ENCODE measurements around the gene CCSER1. TPM values are rescaled to one million over a fixed set of nuclear protein-coding genes. Genes with fewer than 3 reads are reported as not detected.

The CCSER1 gene
- total and polyA plus RNA-seq, 2 of the 8 experiments (the other 6 are each of a cell fraction or from before 2014, with no cell fraction given): 0.26 to 0.84 TPM

DNA sequence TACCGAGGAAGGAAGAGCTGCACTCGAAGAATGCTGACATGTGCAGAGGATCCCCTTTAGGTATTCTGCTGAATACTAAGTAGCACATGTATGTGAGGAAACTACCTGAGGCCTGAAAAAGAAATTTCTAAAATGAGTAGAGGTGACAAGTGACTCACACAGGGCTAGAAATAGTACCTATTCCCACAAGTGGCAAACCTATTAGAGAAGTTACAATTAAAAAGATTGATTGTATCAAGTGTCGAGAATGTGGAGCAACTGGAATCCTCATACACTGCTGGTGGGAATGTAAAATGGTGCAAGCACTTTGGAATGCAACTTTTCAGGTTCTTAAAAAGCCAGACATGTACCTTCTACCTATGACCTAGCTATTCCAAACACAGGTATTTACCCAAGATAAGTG, 47.4 kb downstream of the CCSER1 start:
- Histone ChIP-seq H2BK5ac (ENCODE audit: low read depth, low read length) (no peak overlapping the region), H3K18ac (ENCODE audit: extremely low read depth, low read length) (no peak overlapping the region), H4K8ac (ENCODE audit: extremely low read depth, insufficient read depth, low read length) (no peak overlapping the region), H3K79me2 (ENCODE audit: control insufficient read depth in 1 of 2, insufficient read depth in 2 of 2, low read length in 2 of 2) (no peaks in the 10 kb centered on the region), H4K20me1 (replicated peaks in 1 of 2; ENCODE audit: control insufficient read depth in 1 of 2, insufficient read depth in 2 of 2, low read length in 2 of 2) (no peaks in the 10 kb centered on the region), H3K4ac (replicated peaks; ENCODE audit: insufficient read length, low read depth, low read length) (no peak overlapping the region), H2AK5ac (ENCODE audit: low read depth, low read length) (no peak overlapping the region), H3K23me2 (ENCODE audit: low read depth, low read length) (no peaks in the 10 kb centered on the region), H2AFZ (ENCODE audit: low read length) (no peak overlapping the region), H2BK20ac (ENCODE audit: low read length) (no peak overlapping the region), H2BK15ac (ENCODE audit: low read length) (no peak overlapping the region), H3K14ac (ENCODE audit: insufficient read length) (no peak overlapping the region), H4K91ac (replicated peaks; ENCODE audit: insufficient read length, low read length) (no peak overlapping the region), H3K27me3 (replicated peaks in 1 of 4; ENCODE audit: control insufficient read depth in 3 of 4, extremely low read depth in 1 of 4, insufficient read depth in 3 of 4, low read length in 3 of 4) (no peaks in the 10 kb centered on the region), H3K9ac (replicated peaks in 1 of 4; ENCODE audit: extremely low read depth in 1 of 4, low read depth in 3 of 4, low read length in 3 of 4) (no peak overlapping the region), H3K4me1 (replicated peaks in 1 of 4; ENCODE audit: control insufficient read depth in 3 of 4, insufficient read depth in 4 of 4, low read length in 3 of 4) (no peaks in the 10 kb centered on the region), H2BK120ac (replicated peaks; ENCODE audit: low read depth, low read length) (no peak overlapping the region), H3K9me3 (ENCODE audit: insufficient read depth in 2 of 2, low read depth in 1 of 2, low read length in 1 of 2) (no peaks in the 10 kb centered on the region), H3K23ac (ENCODE audit: insufficient read length) (no peak overlapping the region), H3K79me1 (ENCODE audit: low read depth, low read length) (no peaks in the 10 kb centered on the region), H2BK12ac (ENCODE audit: low read depth, low read length) (no peak overlapping the region), H3K36me3 (ENCODE audit: control insufficient read depth in 2 of 4, insufficient read depth in 4 of 4, low read length in 3 of 4) (no peaks in the 10 kb centered on the region), H3K56ac (replicated peaks; ENCODE audit: insufficient read length, low read depth, low read length) (no peak overlapping the region), H3K27ac (ENCODE audit: low read depth, low read length) (no peak overlapping the region), H3K4me3 (ENCODE audit: extremely low read depth in 1 of 4, insufficient read depth in 2 of 4, low read depth in 3 of 4, low read length in 4 of 4) (no peak overlapping the region), H4K5ac (ENCODE audit: insufficient read length, low read depth, low read length) (no peak overlapping the region), H3K4me2 (ENCODE audit: insufficient read depth in 1 of 2, low read depth in 2 of 2, low read length in 2 of 2) (no peak overlapping the region)
- CTCF ChIA-PET (ENCODE audit: partially characterized antibody): no interaction called here
- FAIRE-seq (no peak), DNase-seq (ENCODE audit: low read depth in 1 of 2, low spot score in 2 of 2) (no peak)
- WGBS, 2 experiments (ENCODE audit: extremely low coverage in 1 of 2, insufficient coverage in 1 of 2, insufficient read length in 1 of 2, insufficient replicate concordance in 2 of 2, low coverage in 1 of 2, low lambda C conversion rate in 2 of 2, missing lambda C conversion rate in 1 of 2): 94% methylated on average over 3 of the region's 3 CpGs; no CpG with 5 or more reads in 1 of the 2 experiments
- POLR2A ChIA-PET (ENCODE audit: partially characterized antibody): no interaction called here
- no peak for TF ChIP-seq USF2 (IDR thresholded peaks at IDR 0.05; ENCODE audit: low read length)
- TF ChIP-seq KDM4A (IDR thresholded peaks at IDR 0.05; ENCODE audit: low read depth, low read length, severe bottlenecking): no peak
- TF ChIP-seq RXRA (IDR thresholded peaks at IDR 0.05; ENCODE audit: insufficient read depth, low read depth, low read length): no peak
- no peak for TF ChIP-seq KDM5A (IDR thresholded peaks at IDR 0.05; ENCODE audit: low read length)
- no peak for TF ChIP-seq BACH1 (IDR thresholded peaks at IDR 0.05; ENCODE audit: low read length)
- TF ChIP-seq SP4 (IDR thresholded peaks at IDR 0.05; ENCODE audit: low read length): no peak
